Measurements from ENCODE around the gene DOCK3. TPM values are rescaled to one million over a fixed set of nuclear protein-coding genes. Genes with fewer than 3 reads are reported as not detected.

The DOCK3 gene
- total RNA-seq, 2 donors from 2014 or later, result 7.7 to 8.5 TPM

DNA sequence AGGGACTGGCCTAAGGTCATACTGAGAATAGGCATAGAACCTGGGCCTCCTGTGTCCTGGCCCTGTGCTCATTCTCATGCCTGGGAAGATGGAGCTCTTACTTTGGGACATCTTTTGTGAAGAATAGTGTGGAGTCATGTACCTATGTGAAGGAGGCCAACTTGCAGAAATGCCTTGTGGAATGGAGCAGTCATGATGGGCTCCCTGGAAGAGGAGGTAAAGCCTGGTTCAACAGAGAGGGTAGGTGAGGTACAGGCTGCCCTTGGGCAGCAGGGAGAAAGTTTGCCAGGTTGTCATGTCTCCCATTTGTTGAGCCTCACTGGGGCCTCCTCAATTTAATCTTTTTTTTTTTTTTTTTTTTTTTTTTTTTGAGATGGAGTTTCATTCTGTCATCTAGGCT lies 39.7 kb upstream of the DOCK3 start:
- H3K4me1 ChIP-seq (ENCODE audit: control insufficient read depth, insufficient read depth, low read length), result no peaks in the 10 kb centered on the region
- Mint-ChIP-seq H3K4me3 (no peak overlapping the region), H3K27ac (no peak overlapping the region)

DNA sequence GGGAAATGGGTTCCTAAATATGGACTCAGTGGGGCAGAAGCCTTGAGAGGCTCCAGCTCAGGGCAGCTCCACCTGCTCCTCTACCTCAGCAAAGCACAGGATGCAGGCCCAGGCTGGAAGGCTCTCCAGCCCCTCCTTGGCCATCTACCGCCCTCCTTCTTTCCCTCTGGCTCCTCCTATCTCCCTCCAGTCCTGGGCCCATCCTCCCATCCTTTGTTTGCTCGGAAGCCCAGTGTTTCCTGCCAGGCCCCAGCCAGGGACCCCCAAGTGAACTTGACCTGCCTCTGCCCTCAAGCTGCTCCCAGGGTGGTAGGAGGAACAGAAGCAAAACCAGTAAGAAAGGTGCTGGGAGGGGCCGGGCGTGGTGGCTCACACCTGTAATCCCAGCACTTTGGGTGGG lies 37.7 kb upstream of the DOCK3 start:
- Histone ChIP-seq H3K36me3 (ENCODE audit: control insufficient read depth, insufficient read depth, low read length) (no peaks in the 10 kb centered on the region), H3K9ac (ENCODE audit: extremely low read depth, low read length, poor library complexity, severe bottlenecking) (no peak overlapping the region), H3K9me3 (ENCODE audit: control insufficient read depth, low read length) (no peaks in the 10 kb centered on the region), H3K4me3 (ENCODE audit: low read length) (no peak overlapping the region), H3K4me1 (ENCODE audit: control insufficient read depth, insufficient read depth, low read length) (no peaks in the 10 kb centered on the region), H3K27me3 (ENCODE audit: control insufficient read depth, insufficient read depth, low read length, poor library complexity, severe bottlenecking) (no peaks in the 10 kb centered on the region), H3K27ac (ENCODE audit: low read depth, low read length) (no peak overlapping the region)
- no peak overlapping the region for H3K4me3 Mint-ChIP-seq
- H3K36me3 Mint-ChIP-seq (ENCODE audit: low read depth), result peaks cover 8% of the 10 kb centered on the region
- H3K9me3 Mint-ChIP-seq, result no peaks in the 10 kb centered on the region
- 79 to 94% methylated on average over 2 to 4 of the region's 4 CpGs for WGBS, 2 experiments (ENCODE audit: insufficient coverage in 1 of 2, insufficient read length in 1 of 2)
- H3K27ac Mint-ChIP-seq, result no peak overlapping the region
- TF ChIP-seq, protein P1, sequence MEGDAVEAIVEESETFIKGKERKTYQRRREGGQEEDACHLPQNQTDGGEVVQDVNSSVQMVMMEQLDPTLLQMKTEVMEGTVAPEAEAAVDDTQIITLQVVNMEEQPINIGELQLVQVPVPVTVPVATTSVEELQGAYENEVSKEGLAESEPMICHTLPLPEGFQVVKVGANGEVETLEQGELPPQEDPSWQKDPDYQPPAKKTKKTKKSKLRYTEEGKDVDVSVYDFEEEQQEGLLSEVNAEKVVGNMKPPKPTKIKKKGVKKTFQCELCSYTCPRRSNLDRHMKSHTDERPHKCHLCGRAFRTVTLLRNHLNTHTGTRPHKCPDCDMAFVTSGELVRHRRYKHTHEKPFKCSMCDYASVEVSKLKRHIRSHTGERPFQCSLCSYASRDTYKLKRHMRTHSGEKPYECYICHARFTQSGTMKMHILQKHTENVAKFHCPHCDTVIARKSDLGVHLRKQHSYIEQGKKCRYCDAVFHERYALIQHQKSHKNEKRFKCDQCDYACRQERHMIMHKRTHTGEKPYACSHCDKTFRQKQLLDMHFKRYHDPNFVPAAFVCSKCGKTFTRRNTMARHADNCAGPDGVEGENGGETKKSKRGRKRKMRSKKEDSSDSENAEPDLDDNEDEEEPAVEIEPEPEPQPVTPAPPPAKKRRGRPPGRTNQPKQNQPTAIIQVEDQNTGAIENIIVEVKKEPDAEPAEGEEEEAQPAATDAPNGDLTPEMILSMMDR (conservative IDR thresholded peaks at IDR 0.05), result no peak
- peak; percentile 74 for DNase-seq
- H3K4me1 Mint-ChIP-seq, result peaks cover 21% of the 10 kb centered on the region
- no peaks in the 10 kb centered on the region for H3K27me3 Mint-ChIP-seq (ENCODE audit: insufficient read depth)

More for the DNA sequence above, 39.7 kb upstream of the DOCK3 start:
- H3K27ac ChIP-seq (ENCODE audit: low read depth, low read length), result no peak overlapping the region
- no peaks in the 10 kb centered on the region for H3K27me3 ChIP-seq (ENCODE audit: control insufficient read depth, insufficient read depth, low read length, poor library complexity, severe bottlenecking)
- no peak overlapping the region for H3K9ac ChIP-seq (ENCODE audit: extremely low read depth, low read length, poor library complexity, severe bottlenecking)
- no peak overlapping the region for H3K4me3 ChIP-seq (ENCODE audit: low read length)
- no peaks in the 10 kb centered on the region for H3K36me3 ChIP-seq (ENCODE audit: control insufficient read depth, insufficient read depth, low read length)
- TF ChIP-seq, protein P1 (conservative IDR thresholded peaks at IDR 0.05), result no peak
- H3K4me1 Mint-ChIP-seq, result peaks cover 21% of the 10 kb centered on the region
- no peaks in the 10 kb centered on the region for H3K9me3 Mint-ChIP-seq
- DNase-seq, result no peak
- no peaks in the 10 kb centered on the region for H3K9me3 ChIP-seq (ENCODE audit: control insufficient read depth, low read length)
- H3K27me3 Mint-ChIP-seq (ENCODE audit: insufficient read depth), result no peaks in the 10 kb centered on the region
- H3K36me3 Mint-ChIP-seq (ENCODE audit: low read depth), result peaks cover 2% of the 10 kb centered on the region

DNA sequence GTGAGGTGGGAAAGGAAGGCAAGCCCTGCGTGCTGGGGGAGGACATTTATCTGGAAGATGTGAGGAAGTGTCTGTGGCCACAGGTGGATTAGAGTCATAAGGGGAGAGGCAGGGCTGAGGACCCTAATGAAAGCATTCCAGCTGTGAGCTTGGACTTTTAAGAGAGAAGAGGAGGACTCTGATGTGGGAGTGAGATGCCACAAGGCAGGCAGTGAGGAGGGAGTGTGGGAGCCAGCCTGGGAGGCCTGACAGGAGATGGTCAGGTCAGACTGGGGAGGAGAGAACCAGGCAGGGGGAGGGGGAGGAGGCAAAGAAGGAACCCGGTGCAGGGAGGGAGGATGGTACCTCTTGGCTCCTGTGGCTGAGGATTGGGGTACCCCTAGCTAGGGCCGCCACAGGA lies 36.8 kb upstream of the DOCK3 start:
- Histone ChIP-seq H3K9ac (ENCODE audit: extremely low read depth, low read length, poor library complexity, severe bottlenecking) (no peak overlapping the region), H3K27me3 (ENCODE audit: control insufficient read depth, insufficient read depth, low read length, poor library complexity, severe bottlenecking) (no peaks in the 10 kb centered on the region), H3K4me3 (ENCODE audit: low read length) (no peak overlapping the region), H3K4me1 (ENCODE audit: control insufficient read depth, insufficient read depth, low read length) (no peaks in the 10 kb centered on the region), H3K27ac (ENCODE audit: low read depth, low read length) (no peak overlapping the region), H3K36me3 (ENCODE audit: control insufficient read depth, insufficient read depth, low read length) (no peaks in the 10 kb centered on the region), H3K9me3 (ENCODE audit: control insufficient read depth, low read length) (no peaks in the 10 kb centered on the region)
- Mint-ChIP-seq H3K4me1 (peaks cover 15% of the 10 kb centered on the region), H3K36me3 (ENCODE audit: low read depth) (peaks cover 8% of the 10 kb centered on the region), H3K27me3 (ENCODE audit: insufficient read depth) (no peaks in the 10 kb centered on the region), H3K27ac (no peak overlapping the region), H3K9me3 (no peaks in the 10 kb centered on the region), H3K4me3 (no peak overlapping the region)
- 94 to 100% methylated on average over 1 to 3 of the region's 3 CpGs for WGBS, 2 experiments (ENCODE audit: insufficient coverage in 1 of 2, insufficient read length in 1 of 2)
- TF ChIP-seq, protein P1 (conservative IDR thresholded peaks at IDR 0.05), result no peak
- no peak for DNase-seq
